GM12892 (cell line): ENCODE data around the gene IL27RA.

ENCODE experiments used
- POLR2A ChIP-seq: IDR thresholded peaks from 2 replicates; pipeline ENCODE4 v1.6.1; 2011; ENCODE audit warnings: low read depth, low read length, control low read depth
- POLR2AphosphoS5 ChIP-seq: IDR thresholded peaks from 2 replicates; pipeline ENCODE4 v1.6.1; 2011; ENCODE audit warnings: low read depth, low read length, control low read depth

- TF ChIP-seq POLR2AphosphoS5 (peak; percentile 50; the same call in 1 of the 2 replicates), POLR2A (peak; percentile 81)
These were observed 24.6 kb upstream of the IL27RA start for GRCh38 chr19:14006766-14007562.
